RWPE1 (cell line): ENCODE results near the gene TRDN.

Experiments
- CTCF ChIA-PET: fragments of 350-600 bp; sonication (Branson Sonifier 250); formaldehyde crosslinking; extraction: SDS; loops from one replicate; lab custom pipeline; 2021; lab: Yijun Ruan, JAX
- POLR2A ChIA-PET: fragments of 400-600 bp; formaldehyde crosslinking; extraction: SDS; loops from one replicate; lab custom pipeline; 2020; ENCODE audit warnings: antibody characterized with exemption; ENCODE audit not compliant: low non-redundant PET; lab: Yijun Ruan, JAX
- DNase-seq: peaks from one replicate; pipeline ENCODE4 v3.0.0; 2012; ENCODE audit warnings: low spot score
- H3K27ac ChIP-seq: fragments of 450-650 bp; 2 replicates; pipeline ENCODE4 v1.5.1; 2017
- TF ChIP-seq, protein P1 (sequence below): fragments of 450-650 bp; conservative IDR thresholded peaks from 2 replicates; pipeline ENCODE4 v1.5.1; 2017; ENCODE audit warnings: low read depth, mild to moderate bottlenecking

TRDN gene

GRCh38 chr6:123635567-123635966 lies 1.2 kb downstream of the TRDN start:
- no peak overlapping the region for H3K27ac ChIP-seq
- ChIA-PET POLR2A (no interaction called here), CTCF (no interaction called here)
- DNase-seq = no peak
- TF ChIP-seq, protein P1, sequence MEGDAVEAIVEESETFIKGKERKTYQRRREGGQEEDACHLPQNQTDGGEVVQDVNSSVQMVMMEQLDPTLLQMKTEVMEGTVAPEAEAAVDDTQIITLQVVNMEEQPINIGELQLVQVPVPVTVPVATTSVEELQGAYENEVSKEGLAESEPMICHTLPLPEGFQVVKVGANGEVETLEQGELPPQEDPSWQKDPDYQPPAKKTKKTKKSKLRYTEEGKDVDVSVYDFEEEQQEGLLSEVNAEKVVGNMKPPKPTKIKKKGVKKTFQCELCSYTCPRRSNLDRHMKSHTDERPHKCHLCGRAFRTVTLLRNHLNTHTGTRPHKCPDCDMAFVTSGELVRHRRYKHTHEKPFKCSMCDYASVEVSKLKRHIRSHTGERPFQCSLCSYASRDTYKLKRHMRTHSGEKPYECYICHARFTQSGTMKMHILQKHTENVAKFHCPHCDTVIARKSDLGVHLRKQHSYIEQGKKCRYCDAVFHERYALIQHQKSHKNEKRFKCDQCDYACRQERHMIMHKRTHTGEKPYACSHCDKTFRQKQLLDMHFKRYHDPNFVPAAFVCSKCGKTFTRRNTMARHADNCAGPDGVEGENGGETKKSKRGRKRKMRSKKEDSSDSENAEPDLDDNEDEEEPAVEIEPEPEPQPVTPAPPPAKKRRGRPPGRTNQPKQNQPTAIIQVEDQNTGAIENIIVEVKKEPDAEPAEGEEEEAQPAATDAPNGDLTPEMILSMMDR = no peak

- no peak for DNase-seq
- no peak overlapping the region for H3K27ac ChIP-seq
- POLR2A ChIA-PET = no interaction called here
- TF ChIP-seq, protein P1 = no peak
- CTCF ChIA-PET = no interaction called here
Measured at GRCh38 chr6:123635144-123635543, 1.6 kb downstream of the TRDN start.

GRCh38 chr6:123632641-123633040 lies 4.1 kb downstream of the TRDN start:
- H3K27ac ChIP-seq = no peak overlapping the region
- TF ChIP-seq, protein P1 = no peak
- ChIA-PET CTCF (interaction anchor here (0.7 kb wide), 1 partner anchor 24 kb away, joined by 3 read pairs; no protein-coding TSS in a partner anchor), POLR2A (no interaction called here)
- no peak for DNase-seq

GRCh38 chr6:123629258-123629941 lies 7.3 kb downstream of the TRDN start:
- no peak for DNase-seq
- no peak overlapping the region for H3K27ac ChIP-seq
- TF ChIP-seq, protein P1 = no peak
- POLR2A ChIA-PET = no interaction called here
- CTCF ChIA-PET = interaction anchor here (0.6 kb wide), 1 partner anchor 1260 kb away, joined by 3 read pairs; no protein-coding TSS in a partner anchor

DNA sequence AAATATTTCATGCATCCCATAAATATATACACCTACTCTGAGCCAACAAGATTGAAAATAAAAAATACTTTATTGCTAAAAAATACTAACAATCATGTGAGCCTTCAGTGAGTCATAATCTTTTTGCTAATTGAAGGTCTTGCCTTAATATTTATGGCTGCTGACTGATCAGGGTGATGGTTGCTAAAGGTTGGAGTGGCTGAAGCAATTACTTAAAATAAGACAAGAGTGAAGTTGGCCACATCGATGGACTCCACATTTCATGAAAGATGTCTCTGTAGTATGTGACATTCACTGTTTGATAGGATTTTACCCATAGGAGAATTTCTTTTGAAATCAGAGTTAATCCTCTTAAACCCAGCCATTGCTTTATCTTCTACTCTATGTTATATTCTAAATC lies 11.1 kb downstream of the TRDN start:
- ChIA-PET CTCF (no interaction called here), POLR2A (no interaction called here)
- DNase-seq = no peak
- TF ChIP-seq, protein P1 = no peak
- H3K27ac ChIP-seq = no peak overlapping the region

- POLR2A ChIA-PET = no interaction called here
- H3K27ac ChIP-seq = no peak overlapping the region
- CTCF ChIA-PET = no interaction called here
- no peak for DNase-seq
- TF ChIP-seq, protein P1 = no peak
Measured at GRCh38 chr6:123622780-123623179, 14.0 kb downstream of the TRDN start.
